Measurements from ENCODE around the gene KRT83.

KRT83 gene

DNA sequence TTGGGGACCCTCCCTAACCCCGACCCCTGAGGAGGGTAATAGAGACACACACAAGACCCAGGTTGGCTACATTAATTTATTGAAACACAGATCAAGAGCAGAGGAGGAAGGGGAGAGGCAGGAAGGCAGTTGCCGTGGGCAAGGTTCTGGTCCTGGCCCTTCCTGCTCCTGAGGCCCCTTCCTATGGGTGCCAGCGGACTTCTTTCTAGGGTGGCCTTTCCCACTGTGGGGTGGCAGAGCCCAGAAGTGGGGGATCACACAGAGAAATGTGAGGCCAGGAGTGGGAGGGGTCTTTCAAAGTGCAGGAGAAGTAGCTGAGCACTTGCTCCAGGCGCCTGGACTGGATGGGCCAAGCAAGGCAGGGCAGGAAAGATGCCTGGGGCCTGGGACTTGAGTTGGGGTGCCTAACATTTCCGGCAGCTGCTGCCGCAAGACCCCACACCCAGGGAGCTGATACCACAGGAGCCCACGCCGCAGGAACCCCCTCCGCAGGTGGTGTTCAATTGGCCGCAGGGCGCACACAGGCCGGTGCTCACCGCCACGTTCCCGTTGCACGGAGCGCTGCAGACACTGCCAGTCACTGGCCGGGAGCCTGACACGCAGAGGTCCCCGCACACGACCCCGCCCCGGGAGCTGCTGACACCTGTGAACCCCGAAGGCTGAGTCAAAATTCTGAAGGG lies 35.2 kb downstream of the KRT83 start:
- no peak for DNase-seq

DNA sequence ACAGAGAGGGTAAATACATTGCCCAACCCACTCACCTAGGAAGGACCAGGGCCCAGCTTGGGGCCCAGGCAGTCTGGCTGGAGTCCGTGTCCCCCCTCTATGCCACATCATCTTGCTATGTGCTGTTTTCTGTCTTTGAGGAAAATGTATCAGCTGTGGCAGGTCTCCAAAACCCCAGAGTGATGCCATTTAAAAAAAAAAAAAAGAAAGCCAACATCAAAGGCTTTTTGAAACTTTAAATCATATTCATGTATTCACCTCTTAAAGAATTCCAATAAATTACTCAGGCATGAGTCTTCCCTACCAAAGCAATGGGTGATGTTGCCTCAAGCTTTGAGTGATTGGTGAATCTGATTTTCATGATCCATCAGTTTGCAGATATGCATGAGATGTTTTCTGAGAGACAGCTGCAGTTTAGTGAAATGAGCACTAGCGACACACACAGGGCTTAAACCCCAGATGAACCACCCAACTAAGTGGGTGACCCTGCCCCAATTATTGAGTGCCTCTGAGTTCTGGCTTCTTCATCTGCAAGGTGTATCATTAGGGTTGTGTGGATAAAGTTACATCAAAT lies 35.9 kb downstream of the KRT83 start:
- DNase-seq = peak; percentile 69

DNA sequence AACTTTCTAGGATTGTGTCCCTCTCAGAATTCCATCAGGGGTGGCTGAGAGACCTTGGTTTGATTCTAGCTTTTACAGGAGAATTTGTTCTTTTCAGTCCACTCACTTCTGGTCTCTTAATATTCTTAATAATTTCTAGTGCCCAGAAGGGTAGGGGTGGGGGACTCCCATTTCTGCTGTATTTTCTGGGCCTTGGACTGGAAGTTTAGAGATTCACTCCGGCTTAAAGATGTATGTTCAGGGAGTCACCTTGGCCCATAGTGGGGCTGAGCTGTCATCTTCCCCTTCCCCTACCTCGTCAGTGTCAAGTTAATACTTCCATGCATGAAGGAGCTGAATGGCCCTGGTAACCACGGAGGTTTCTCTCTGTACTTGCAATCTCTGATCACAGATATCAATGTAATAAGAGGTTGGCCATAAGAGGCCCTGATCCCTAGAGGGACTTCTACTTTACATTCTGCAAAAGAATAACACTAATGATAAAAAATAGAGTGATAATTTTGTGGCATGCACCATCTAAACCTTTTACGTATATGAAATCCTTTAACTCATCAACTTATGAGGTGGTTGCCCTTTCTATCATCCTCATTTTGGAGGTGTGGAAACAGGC lies 36.5 kb downstream of the KRT83 start:
- DNase-seq = no peak

DNA sequence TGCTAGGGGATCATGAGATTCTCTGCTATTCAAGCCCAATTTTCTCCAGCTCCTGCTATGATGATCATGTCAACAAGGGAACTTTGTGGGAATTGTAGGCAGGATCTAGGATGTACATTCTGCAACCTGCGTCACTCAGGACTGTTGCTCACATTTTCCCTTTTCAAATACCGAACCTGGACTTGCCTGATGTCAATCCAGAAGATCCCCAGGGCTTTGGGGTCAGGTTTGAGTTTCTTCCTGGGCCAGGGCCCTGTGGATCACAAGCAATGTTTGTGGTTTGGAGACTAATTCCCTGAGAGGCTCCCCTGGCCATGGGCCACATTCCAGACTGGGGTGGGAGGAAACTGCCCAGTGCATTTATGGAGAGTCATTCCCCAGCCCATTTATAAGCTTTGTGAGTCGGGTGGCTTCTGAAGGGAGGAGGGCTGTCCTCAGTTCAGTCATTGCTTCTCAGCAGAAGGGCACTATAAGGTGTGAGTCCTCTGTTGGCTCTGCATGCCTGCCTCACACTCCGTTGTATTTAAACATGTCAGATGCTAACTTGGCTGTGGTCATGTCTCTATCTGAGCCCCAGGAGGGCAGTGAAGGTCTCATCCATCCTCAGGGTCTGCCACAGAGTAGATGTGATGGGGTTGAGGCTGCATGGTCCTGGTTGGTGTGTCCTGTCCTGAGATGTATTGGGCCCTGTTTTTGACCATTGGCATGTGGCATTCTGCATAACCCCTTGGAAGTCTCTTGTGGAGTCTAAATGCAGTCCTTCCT lies 40.2 kb downstream of the KRT83 start:
- DNase-seq = peak; percentile 99

DNA sequence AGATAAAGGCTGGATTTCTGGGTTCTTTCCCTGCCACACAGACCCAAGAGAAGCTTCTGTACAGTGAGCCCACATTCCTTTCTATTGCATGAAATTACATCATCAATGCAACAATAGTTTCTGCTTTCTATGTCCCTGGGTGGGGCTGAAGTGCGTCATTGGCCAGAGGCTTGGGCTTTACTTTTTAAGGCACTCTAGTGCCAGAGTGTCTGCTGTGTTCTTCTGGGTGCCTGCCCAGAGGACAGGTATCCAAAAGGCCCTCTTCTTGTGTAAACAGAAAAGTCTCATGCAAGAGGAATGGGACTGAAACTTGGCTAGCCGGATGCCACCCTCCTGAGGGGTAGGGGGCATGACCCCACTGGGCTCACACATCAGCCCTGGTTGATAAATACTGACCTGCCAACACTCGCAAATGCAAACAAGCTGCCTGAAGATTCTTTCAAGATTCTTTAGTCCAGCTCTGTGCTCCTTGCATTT lies 40.8 kb downstream of the KRT83 start:
- peak; percentile 96 for DNase-seq

DNA sequence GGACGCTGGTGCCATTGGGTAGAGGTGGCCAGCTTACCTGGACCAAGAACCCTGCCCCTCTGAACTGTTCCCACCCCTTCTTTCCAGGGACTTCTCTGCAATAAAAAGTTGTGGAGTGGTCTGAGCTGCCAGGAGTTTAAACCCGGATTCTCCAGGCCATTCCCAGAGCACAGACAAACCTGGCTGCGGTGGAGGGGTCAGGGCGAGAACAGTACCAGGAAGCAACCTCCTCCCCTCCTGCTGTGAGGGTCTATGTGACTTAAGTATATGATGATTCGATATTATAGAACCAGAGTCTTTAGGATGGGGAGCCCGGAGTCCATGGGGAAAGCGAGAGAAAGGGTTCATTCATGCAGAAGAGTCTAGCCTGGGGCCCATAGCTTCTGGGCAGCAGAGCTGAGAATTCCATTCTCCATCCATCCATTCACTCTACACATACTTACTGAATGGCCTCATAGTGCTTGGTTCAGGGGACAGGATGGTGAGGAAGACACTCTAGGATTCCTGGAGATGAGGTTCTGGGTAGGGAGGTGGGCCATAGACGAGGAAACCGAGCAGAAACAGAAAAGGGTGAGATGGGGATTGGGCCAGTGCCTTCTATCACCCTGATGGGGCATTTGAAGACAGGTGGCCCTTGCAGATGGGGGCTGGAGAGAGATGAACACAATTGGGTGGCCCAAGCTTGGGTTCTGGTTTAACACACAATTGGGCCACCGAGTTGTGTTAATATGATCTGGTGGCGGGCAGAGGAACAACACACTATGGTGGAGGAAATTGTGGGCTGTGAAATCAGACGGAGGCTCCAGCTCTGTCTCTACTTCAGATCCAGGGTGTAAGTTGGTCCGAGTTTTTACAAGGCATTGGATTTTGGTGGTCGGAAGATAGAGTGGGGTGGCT lies 41.5 kb downstream of the KRT83 start:
- DNase-seq = peak; percentile 72

DNA sequence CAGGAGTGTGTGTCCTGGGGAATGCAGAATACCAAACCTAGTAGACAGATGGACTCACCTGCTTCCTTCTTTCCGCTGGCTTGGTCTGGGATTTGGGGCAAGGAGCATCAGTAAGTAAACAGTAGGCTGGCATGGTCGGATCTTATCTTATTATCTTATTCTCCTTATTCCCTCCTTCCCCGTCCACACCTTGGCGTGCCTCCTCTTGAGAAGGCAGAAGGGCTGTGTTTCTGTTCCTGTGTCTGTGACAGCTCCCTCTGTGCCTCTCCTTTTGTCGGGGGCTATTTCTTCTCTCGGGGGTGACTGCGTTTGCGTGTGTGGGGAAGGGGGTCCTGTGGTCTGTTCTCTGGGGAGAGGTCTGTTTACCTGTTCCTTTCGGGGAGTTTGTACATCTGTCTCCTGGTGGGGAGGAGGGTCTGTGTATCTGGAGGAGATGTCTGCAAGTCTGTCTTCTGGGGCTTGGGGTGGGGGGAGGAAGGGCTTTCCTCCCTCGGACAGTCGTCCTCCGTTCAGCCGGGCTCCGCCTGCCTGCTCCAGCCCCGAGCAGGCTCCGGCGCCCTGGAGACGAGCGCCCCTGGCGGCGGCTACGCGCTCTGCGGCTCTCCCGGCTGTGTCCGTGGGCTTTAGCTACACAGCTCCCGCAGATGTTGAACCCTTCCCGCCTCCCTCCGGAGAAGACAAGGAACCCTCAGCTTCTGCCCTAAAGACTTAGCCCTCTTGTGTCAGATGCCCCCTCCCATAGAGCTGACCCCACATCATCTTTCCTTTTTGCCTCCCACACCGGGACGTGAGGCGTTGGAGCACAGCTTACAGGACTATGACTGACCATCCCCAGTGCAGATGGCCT lies 42.4 kb downstream of the KRT83 start:
- DNase-seq = peak; percentile 71

DNA sequence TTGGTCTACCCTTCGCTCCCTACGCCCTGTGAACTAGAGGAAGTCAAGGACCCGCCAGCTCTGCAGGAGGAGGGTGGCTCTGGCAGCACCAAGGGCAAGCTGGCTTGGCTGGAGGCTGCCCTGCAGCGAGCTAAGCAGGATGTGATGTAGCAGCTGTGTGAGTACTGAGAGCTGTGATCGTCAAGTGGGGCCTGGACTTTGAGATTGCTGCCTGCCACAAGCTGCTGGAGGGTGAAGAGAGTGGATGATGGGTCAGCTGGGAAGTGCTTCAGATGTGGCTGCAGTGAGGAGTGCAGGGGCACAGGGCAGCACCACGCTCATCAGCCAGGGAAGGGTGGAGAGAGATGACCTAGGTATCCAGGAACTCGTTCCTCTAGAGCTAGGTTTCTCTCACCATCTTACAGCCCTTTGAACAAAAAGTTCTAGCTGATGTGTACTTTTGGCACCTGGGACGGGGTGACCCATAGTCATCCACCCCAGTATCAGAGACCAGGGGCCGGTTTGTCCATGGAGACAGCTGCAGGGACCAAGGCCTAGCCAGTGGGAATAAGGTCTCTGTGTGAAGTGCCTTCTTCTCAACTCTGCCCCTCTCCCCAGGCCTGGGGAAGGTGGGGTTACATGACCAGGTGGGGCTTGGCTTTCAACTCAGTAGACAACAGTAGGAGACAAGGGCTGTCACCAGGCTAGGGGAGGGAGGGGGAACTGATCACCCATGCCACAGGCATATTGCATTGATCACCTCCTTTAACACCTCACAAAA lies 43.5 kb downstream of the KRT83 start:
- DNase-seq = no peak

DNA sequence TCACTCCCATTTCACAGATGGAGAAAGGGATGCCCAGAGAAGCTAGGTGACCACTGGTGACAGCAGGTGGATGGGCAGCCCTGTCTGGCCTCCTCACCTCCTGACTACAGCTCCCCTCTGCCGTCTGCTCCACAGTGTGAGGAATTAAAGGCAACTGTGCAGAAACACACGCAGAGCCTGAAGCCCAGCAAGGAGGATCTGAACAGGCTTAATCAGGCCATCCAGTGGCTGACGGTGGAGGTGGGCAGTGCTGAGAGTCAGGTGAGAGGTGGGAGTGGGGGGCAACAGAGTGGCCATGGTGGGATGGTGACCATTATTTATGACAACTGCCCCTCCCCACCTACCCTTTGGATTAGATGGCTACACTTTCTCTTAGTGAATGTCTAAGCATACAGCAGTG lies 45.5 kb downstream of the KRT83 start:
- DNase-seq = no peak

DNA sequence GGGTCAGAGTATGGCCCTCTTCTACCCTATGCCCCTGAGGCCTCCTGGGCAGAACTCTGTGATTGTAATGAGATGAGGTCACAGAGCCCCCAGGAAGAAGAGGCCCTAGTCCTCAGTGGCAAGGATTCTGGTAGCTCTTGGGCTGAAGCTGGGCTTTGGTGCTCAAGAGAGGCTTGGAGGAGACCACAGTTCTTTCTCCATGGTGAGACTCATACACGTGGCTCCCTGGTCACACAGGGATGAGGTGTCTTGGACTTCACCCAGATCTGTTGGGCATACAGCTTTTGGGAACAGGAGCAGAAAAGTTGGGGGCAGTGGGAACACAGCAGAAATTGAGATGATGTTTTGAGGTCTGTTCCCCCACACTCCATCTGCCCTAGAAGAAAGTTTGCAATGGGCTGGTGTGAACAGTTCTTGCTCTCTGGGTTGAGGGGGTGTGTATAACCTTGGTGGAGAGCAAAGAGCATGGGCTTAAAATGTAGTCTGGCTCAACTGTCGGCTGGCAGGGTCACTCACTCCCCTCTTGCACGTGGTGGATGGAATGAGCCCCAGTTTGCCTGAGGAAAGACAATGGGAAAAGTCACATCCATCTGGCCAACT lies 46.6 kb downstream of the KRT83 start, which contains the start of gene KRT86:
TSS of gene KRT86 (plus strand) at position 125 of the 600 bp plus-strand sequence. CDS start 27,272 bp downstream, outside the sequence.
- DNase-seq = no peak

DNA sequence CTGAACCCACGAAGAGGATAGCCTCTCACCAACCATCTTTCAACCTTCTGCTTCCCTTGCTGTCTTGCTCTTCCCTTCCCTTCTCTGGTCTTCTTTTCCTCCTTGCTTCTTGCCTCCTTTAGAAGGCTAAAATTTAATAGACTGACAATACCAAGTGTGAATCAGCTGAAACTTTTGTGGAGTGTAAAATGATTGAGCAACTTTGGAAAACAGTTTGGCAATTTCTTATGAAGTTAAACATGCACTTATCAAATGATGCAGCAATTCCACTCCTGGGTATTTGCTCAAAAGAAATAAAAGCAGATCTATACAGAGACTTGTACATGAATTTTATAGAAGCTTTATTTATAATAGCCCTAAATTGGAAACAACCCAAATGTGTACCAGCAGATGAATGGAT lies 50.0 kb downstream of the KRT83 start:
- DNase-seq = no peak

DNA sequence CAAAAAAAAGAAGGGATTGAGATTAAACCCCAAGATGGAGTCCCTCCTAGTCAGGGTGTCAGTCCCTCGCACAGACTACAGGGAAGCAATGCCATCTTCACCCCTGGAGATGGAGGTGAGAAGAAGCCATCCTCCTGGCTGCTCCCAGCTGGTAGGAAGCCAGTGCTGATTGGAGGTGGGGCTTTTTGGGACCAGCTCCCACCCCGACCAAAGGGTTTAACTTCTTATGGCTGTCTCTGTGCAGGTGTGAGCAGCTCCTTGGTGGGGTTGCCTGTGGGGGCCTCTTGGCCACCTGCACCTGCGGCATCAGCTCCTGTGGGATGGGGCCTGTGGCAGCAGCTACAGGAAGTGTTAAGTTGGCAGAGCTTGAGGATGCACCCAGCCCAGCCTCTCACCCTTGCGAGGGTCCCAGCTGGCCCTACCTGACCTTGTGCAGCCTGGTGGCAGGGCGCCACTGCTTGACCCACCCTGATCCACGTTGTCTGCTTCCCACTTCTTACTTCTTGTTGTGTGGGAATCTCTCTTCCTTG lies 50.6 kb downstream of the KRT83 start:
- no peak for DNase-seq

DNA sequence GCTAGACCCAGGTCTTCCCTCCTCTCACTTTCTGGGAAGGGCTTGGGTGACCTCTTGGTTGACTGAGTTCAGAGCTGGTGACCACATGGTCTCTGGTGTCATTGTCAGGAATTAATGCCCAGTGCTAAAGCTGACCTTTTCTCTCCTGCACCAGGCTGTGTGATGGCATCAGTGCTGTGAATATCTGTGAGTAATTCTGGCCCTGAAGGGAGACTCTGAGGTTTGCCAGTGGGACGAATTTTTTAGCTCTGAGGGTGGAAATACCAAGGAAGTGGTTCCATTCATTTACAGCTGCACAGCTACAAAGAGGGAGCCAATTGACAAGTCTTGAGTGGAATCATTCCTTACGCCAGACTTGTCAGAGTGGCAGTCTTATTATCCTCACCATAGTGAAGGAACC lies 53.0 kb downstream of the KRT83 start:
- DNase-seq = peak; percentile 55

DNA sequence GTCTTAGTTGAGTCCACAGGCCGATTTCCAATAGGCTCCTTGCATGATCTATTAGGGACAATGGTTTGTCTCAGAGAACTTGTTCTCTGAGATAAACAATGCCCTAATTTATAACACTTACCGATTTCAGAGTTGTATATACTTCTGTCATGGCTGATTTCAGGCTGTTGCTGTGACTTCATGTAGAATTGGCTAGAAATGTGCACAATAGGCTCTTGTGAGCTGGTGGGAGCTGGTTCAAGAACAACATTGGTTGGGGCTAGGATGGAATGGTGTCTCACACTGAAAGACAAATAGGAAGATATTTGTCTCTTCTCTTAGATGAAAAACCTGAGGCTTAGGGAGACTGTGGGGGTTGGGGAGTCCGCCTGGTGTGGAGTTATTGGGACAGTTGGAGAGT lies 53.5 kb downstream of the KRT83 start:
- peak; percentile 13 for DNase-seq

DNA sequence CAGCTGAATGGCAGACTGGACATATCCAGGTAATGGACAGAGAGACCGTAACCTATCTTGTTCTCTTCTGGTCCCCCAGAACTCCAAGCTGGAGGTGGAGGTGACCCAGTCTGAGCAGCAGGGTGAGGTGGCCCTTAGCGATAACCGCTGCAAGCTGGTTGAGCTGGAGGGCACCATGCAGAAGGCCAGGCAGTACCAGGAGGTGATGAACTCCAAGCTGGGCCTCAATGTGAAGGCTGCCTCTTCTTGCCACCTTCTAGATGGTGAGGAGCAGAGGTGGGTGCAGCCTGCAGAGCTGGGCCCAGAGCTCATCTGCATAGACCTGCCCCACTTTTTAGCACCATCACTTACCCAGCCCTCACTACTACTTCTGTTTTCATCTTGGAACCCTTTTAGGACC lies 53.9 kb downstream of the KRT83 start:
- no peak for DNase-seq

DNA sequence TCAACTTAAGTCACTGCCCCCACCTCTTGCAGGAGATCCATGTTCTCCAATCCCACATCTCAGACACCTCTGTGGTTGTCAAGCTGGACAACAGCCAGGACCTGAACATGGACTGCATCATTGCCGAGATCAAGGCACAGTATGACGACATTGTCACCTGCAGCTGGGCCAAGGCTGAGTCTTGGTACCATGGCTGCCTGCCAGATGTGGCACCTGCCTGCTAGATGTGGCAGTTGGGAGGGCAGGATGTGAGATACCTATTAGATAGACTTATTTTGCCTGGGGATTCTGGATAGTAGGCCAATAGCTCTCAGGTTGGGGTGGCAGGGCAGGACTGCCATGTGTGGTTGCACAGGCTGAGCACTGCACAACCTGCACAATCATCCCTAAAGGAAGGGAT lies 54.7 kb downstream of the KRT83 start:
- DNase-seq = no peak

DNA sequence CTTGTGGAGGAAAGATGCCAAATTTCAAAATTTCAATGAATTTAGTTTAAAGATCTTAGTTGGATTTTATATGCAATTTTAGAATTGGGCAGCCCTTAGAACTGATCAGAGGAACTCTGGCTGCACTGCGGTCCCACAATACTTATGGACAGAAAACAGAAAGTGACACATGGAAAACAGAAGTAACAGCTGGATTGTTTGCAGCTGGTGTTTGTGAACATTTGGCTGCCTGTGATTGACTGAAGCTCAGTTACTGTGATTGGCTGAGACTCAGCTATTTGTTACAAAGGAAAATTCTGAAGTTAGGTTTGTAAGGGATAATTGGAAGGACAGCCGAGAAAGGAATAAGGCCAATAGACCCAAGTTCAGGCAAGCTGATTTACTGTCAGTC lies 56.8 kb downstream of the KRT83 start:
- DNase-seq = no peak
